Hypothalamus (tissue), 51 donors: Measurements from ENCODE around the gene SEMA5A.
A peak's percentile ranks its signal among the peaks of the same experiment; 100 is the strongest.

Experiments
- DNase-seq, 51 donors: peaks; one replicate each; lab custom pipeline; 2025; lab: John Stamatoyannopoulos, UW

Gene SEMA5A

DNA sequence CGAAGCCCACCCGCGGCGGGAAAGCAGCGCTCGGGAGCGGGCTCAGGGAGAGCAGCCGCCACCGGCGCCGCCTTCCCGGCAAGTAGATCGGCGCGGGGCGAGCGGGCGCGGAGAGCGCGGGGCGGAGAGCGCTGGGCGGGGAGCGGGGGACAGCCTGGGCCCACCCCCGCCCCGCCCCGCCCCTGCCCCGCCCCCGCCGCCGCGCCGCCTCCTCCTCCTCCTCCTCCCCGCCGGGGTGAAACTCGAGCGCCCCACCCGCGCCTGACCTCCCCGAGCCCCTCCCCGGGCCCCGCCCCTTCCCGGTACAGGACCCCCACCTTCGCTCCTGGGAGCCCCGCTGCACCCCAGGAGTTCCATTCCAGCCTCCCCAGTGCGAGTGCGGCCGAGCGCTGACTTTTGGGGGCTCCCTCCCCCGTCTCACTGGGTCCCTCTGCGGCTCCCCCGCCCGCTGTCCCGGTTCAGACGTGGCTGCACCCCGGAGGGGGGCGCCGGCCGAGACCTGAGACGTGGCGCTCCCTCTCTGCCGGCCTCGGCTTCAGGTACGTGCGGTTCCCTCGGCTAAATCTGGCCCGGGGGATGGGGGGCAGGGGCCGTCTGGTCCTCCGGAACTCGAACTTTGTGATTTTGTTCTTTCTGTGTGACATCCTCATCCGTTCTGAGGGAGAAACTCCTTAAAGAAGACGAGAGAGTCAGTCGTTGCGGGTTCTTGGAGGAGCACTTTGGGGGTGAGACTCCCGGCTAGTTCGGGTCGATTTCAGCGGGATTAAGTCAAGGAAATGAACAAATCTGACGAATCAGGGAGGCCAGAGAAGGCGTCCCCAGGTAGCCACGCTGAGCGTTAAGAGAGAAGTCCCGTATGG lies at the start of gene SEMA5A:
Gene SEMA5A (minus strand): TSS at position 84 of the 860 bp plus-strand sequence. CDS start 166,129 bp downstream, outside the sequence.
- DNase-seq: peak in 46 of 51 donors; percentile 7 to 86 (median 52)

DNA sequence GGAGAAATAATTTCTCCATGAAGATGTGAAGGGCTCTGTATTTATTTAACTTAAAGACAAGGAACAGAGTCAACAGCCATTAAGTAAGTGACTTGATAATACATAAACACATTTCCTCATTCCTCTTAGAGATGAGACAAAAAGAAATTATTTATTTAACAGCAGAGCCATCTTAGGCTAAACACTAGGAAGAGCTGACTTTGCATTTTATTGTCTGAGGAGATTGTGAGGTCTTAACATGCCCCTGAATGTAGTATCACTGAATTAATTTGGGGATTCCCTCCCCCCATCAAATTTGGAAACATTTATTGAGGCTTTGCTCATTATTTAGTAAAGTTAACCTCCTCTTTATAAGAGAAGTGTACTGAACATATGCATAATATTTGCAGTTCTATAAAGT lies 49.0 kb upstream of the SEMA5A start:
- no peak for DNase-seq

DNA sequence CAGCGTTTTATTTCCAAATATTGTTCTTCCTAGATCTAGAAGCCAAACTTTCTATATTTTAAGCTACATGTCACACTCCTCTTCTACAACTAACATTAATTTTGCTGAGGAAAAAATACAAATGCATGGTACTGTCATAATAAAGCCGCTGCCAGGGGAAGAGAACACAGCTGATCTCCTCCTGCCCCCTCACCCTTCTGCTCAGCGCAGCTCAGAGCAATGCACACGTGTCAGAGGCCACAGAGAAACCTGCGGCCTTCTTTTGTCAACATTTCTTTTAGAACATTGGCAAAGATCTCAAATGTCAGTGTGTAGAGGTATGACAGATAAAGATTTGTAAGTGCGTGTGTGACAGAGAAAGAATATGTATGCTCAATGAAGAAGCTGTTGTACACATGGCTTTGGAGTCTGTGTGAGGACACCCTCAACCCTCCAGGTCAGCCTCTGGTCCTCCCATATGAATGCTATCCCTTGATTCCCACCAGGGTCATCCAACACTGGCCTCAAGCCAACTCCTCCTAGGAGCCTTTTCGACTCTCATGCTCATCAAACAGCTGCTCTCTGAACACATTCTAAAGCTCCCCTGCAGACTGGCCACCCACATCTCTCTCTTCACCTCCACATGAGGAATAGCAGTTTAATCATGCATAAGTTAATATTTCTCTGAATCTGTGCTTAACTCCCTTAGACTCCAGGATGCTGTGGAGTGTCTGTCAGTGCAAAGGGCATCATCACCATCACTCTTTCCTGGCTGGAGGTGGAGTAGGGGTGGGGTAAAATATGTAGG lies 43.4 kb upstream of the SEMA5A start:
- no peak for DNase-seq

DNA sequence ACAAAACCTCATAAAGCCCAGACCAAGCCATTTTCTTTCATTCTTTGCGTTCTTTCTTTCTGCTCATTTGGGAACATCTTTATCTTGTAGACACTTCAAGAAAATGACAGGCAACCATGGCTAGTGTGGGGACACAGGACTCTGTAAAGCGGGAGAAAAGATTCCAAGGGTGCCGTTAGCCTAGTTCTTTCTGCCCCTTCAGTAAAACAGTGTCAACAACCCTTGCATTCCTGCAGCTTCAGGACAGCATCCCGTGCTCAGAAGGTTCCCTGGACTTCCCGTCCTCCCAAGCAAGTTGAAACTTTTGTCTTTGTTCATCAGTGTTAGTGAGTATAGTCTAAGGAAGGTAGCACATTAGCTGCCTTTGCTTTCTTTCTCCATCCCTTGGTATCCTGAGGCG lies 42.4 kb upstream of the SEMA5A start:
- no peak for DNase-seq

DNA sequence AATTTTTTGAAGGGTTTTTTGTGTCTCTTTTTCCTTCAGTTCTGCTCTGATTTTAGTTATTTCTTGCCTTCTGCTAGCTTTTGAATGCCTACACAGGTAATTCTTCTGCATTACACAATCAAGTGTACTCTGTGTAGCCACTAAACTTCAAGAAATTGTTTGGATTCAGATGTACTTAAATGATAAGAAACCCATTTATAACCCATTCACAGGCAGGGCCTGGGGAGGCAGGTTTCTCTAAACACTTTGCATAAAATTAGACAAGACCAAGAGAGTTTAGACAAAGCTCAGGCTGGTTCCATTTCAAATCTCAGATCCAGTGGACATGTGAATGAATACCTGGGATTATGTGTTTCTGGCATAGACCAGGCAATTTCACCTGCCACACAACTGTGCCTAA lies 41.3 kb upstream of the SEMA5A start:
- DNase-seq: no peak

GRCh38 chr5:9582406-9582805 lies 36.5 kb upstream of the SEMA5A start:
- DNase-seq: no peak

DNA sequence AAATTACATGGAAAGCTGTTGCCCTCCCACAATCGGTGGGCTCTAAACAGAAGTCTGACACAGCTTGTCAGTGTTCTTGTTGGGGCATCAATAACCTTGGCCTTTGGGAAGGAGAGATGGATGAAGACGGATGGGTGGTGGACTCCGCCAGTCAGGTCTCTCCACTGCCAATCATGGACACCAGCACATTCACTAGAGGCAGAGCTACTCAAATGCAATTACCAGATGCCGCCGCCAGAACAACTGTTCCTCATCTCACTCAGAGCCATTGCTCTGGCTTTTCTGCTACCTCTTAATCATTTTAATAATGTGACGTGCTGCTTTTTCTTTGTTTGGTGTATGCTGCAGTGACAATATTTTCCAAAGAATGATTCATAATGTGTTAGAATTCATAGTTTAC lies 27.9 kb upstream of the SEMA5A start:
- no peak for DNase-seq

GRCh38 chr5:9572246-9572645 lies 26.4 kb upstream of the SEMA5A start:
- DNase-seq: no peak

DNA sequence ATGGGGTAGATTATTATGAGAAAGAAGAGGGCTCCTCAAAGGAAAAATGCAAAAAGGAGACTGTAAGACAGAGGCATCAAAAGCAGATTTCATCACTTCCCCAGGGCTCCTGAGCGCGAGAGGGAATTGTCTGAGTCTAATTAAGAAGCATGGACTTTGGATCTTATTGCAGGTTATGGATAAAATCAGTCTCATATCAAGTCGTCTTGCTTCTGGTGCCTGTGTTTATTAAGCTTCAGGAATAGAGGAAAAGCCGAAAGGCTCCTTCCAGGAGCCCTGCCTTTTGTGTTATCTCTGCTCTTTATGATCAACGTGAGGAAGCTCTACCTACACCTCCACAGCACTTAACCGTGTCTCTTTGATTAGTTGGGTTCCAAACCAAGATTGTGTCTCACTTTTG lies 25.0 kb upstream of the SEMA5A start:
- DNase-seq: no peak

GRCh38 chr5:9567039-9567438 lies 21.2 kb upstream of the SEMA5A start:
- no peak for DNase-seq

- no peak for DNase-seq
These were observed 18.9 kb upstream of the SEMA5A start for GRCh38 chr5:9564752-9565151.

GRCh38 chr5:9562141-9562540 lies 16.3 kb upstream of the SEMA5A start:
- DNase-seq: no peak

- DNase-seq: no peak
These were observed 14.1 kb upstream of the SEMA5A start for GRCh38 chr5:9559965-9560364.

- no peak for DNase-seq
These were observed 12.6 kb upstream of the SEMA5A start for GRCh38 chr5:9558319-9558965.

GRCh38 chr5:9557696-9558095 lies 11.8 kb upstream of the SEMA5A start:
- no peak for DNase-seq

GRCh38 chr5:9555961-9556360 lies 10.1 kb upstream of the SEMA5A start:
- DNase-seq: no peak

GRCh38 chr5:9554122-9554521 lies 8.2 kb upstream of the SEMA5A start:
- DNase-seq: no peak

DNA sequence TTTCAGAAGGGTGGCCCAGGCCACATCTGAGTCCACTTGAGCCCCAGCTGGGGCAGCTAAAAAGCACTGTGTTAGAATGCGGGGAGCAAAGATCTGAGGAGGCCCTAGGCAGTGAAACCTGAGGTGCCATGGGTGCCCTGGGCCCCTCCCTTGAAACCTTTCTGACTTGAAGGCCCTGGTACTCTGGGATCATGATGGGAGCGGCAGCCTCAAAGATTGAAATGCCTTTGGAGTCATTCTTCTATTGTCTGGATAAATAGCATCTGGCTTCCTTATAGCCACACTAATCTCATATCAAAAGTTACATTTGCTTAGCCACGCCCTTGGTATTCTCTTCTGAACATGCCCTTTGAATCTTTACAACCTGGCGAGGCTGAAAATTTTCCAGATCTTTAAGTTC lies 7.7 kb upstream of the SEMA5A start:
- DNase-seq: no peak

DNA sequence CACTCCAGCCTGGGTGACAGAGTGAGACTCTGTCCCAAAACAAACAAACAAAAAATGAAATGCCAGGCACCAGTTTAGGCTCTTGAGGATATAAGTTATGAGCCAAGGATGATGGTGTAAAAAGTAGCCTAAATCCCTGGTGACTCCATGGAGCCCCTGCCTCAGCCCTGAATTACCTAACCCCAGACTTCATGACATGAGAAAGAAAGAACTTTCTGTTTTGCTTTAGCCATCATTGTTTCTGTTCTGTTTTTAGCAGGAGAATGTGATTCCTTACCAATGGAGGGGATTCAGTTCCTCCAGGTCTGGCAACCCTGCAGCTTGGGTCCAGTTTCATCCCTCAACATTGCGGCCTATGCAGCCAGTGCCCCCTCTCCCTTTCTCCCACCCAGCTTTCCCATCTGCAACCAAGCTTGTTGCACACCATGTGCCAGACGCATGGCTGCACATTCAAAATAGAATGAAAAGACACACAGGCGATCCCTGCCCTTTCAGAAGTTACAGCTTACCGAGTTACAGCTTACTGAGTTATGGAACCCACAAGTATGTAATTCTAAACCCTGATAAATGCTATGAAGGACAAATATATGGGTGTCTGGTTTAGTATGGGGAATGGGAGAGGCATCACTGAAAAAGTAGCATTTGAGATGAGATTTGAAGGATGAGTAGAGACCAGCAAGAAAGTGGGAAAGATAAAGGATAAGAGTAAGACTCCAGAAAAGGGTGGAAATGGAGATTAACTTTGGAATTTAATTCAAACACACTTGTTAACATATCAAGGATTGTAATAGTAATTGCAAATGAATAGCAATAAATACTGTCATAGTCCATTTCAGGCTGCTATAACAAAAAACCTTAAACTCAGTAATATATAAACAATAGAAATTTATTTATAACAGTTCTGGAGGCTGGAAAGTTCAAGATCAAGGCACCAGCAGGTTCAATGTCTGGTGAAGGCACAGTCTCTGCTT lies 6.0 kb upstream of the SEMA5A start:
- DNase-seq: no peak

DNA sequence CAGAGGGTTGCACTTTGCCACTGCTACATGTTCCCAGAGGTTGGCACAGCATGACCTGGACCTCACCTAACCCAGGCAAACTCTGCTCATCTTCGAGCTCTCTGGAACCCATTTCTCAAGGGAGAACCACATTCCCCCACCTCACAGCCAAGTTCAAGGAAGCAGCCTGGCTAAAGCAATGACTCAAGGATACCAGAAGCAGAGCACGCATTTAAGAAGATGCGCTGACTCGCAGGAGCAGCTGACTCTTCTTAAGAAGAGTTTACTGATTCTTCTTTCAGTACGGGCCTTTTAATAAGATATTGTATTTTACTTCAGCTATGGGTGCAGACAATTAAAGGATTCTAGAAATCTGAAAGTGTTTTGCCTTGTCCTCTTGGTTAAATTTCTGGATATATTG lies 4.1 kb upstream of the SEMA5A start:
- DNase-seq: no peak
